ENCODE data around the gene CLDN7. TPM values are rescaled to one million over a fixed set of nuclear protein-coding genes. Genes with fewer than 3 reads are reported as not detected.

CLDN7 gene
- total RNA-seq, 1 donor from 2014 or later: not detected

GRCh38 chr17:7307686-7308624, 45.7 kb upstream of the CLDN7 start:
- H3K27ac Mint-ChIP-seq (ENCODE audit: unreplicated experiment): peak overlapping the region; percentile 98
- peak; percentile 20 for DNase-seq (ENCODE audit: low read depth, low spot score)
- peaks cover 45% of the 10 kb centered on the region for H3K4me1 Mint-ChIP-seq
- TF ChIP-seq CTCF (conservative IDR thresholded peaks at IDR 0.05): peak; percentile 21
- peaks cover 29% of the 10 kb centered on the region for H3K36me3 Mint-ChIP-seq (ENCODE audit: low read depth)
- no peaks in the 10 kb centered on the region for H3K9me3 Mint-ChIP-seq
- H3K27me3 Mint-ChIP-seq (ENCODE audit: low read depth): peaks cover 6% of the 10 kb centered on the region
- H3K4me3 Mint-ChIP-seq: peak overlapping the region; percentile 99

- H3K27me3 Mint-ChIP-seq (ENCODE audit: low read depth): peaks cover 6% of the 10 kb centered on the region
- peak within 1 kb of the TSS; percentile 98 for H3K27ac Mint-ChIP-seq (ENCODE audit: unreplicated experiment)
Observed at GRCh38 chr17:7306911-7307685, 44.8 kb upstream of the CLDN7 start, which contains the start of gene EIF5A. Gene EIF5A (plus strand): TSS chr17:7307628. CDS start chr17:7309636, 2,008 bp downstream.

GRCh38 chr17:7304179-7304578, 41.9 kb upstream of the CLDN7 start:
- no peaks in the 10 kb centered on the region for H3K9me3 Mint-ChIP-seq
- DNase-seq (ENCODE audit: low read depth, low spot score): no peak
- H3K4me3 Mint-ChIP-seq: peak overlapping the region; percentile 66
- H3K4me1 Mint-ChIP-seq: peaks cover 16% of the 10 kb centered on the region
- H3K36me3 Mint-ChIP-seq (ENCODE audit: low read depth): peaks cover 3% of the 10 kb centered on the region
- no peak for TF ChIP-seq CTCF (conservative IDR thresholded peaks at IDR 0.05)
- H3K27ac Mint-ChIP-seq (ENCODE audit: unreplicated experiment): no peak overlapping the region
- H3K27me3 Mint-ChIP-seq (ENCODE audit: low read depth): peaks cover 12% of the 10 kb centered on the region

More at GRCh38 chr17:7306911-7307685, 44.8 kb upstream of the CLDN7 start, which contains the start of gene EIF5A:
- Mint-ChIP-seq H3K9me3 (no peaks in the 10 kb centered on the region), H3K36me3 (ENCODE audit: low read depth) (peaks cover 23% of the 10 kb centered on the region), H3K4me3 (peak within 1 kb of the TSS; percentile 99), H3K4me1 (peaks cover 40% of the 10 kb centered on the region)
- peak; percentile 100 for DNase-seq (ENCODE audit: low read depth, low spot score)
- TF ChIP-seq CTCF (conservative IDR thresholded peaks at IDR 0.05): no peak

GRCh38 chr17:7296189-7296861, 34.0 kb upstream of the CLDN7 start:
- Mint-ChIP-seq H3K4me1 (peaks cover 21% of the 10 kb centered on the region), H3K4me3 (peak overlapping the region; percentile 44), H3K27ac (ENCODE audit: unreplicated experiment) (no peak overlapping the region), H3K27me3 (ENCODE audit: low read depth) (peaks cover 63% of the 10 kb centered on the region), H3K9me3 (no peaks in the 10 kb centered on the region), H3K36me3 (ENCODE audit: low read depth) (no peaks in the 10 kb centered on the region)
- DNase-seq (ENCODE audit: low read depth, low spot score): peak; percentile 87
- peak; percentile 96 for TF ChIP-seq CTCF (conservative IDR thresholded peaks at IDR 0.05)

Data from neural crest cell (in vitro differentiated cells).